ENCODE results near the gene ZC3H4.
"Not testable (repeated sequence)": the region's sequence is repeated elsewhere in the genome, so short reads cannot be mapped to it uniquely, and the experiment has no call there.

The ZC3H4 gene

GRCh38 chr19:47112997-47113849, at the start of gene ZC3H4:
Gene ZC3H4, minus strand, starts transcription at chr19:47113776. Its CDS starts 1,192 bp downstream, at chr19:47112584.
- FAIRE-seq (peak; percentile 89), DNase-seq (ENCODE audit: low spot score) (peak; percentile 96)

GRCh38 chr19:47161876-47162489, 48.4 kb upstream of the ZC3H4 start:
- DNase-seq (ENCODE audit: low spot score) (no peak), FAIRE-seq (no peak)

DNA sequence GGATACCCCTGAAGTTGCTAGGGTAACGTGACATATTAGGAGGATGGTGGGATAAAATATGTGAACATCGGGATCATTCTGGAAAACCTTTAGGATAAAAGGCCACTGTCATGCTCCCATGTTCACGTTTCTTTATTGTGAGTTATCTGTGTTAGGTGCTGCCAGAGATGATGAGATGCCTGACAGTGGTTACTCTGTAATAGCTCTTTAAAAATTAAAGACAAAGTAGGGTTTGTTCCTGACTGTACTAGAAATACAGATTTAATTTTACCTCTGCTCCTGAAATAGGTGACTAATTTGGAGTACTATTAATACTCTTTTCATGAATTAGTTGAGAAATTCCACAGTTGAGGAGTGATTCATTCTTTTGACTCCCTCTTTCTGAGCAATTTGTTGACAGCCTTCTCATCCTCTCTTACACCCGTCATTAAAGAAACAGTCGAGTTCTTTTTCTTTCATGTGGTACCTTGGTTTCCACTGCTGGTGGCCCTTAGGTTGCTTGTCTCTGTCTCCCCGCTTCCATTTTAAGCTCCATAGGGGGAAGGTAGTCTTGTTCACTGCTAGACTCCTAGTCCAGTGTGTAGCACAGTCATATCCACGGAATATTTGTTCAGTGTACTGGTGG, 45.4 kb upstream of the ZC3H4 start:
- FAIRE-seq = peak; percentile 5
- peak; percentile 24 for DNase-seq (ENCODE audit: low spot score)

DNA sequence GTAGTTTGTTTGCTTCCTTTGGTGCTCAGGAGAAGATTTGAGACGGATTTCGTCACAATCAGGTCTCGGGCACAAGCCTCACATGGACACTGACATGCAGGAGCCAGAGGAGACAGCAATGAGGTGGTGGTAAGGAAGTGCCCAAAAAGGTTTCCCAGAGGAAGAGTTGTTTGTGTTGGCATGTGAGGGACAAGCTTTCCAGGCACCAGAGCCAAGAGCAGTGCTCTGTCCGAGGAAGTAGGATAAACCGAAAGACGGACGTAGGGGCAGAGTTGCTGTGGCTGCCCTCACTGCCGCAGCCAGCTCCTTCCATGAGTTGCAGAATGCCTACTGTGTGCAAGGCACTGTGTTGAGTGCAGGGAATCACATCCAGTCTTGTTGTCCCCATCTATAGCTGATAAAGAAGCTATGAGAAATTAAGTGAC, 44.8 kb upstream of the ZC3H4 start:
- DNase-seq (ENCODE audit: low spot score) = no peak
- no peak for FAIRE-seq

GRCh38 chr19:47157431-47158321, 44.1 kb upstream of the ZC3H4 start:
- no peak for FAIRE-seq
- no peak for DNase-seq (ENCODE audit: low spot score)

GRCh38 chr19:47156861-47157430, 43.4 kb upstream of the ZC3H4 start:
- DNase-seq (ENCODE audit: low spot score) (no peak), FAIRE-seq (no peak)

DNA sequence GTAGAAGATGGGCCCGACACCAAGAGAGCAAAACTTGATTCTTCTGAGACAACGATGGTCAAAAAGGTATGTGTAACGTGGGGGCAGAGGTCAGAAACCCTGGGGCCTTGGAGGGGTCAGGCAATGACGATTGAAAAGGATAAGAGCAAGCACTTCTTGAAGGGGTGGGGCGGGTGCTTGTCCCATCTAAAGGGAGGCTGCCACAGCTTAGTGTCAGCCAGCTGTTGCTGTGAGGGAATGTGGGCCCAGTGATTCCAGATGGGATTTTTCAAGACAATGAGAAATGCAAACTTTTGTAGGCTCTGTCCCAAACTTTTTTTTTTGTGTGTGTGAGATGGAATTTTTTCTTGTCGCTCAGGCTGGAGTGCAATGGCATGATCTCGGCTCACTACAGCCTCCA, 41.6 kb upstream of the ZC3H4 start:
- no peak for FAIRE-seq

GRCh38 chr19:47153266-47153665, 39.7 kb upstream of the ZC3H4 start:
- FAIRE-seq (no peak), DNase-seq (ENCODE audit: low spot score) (no peak)

More for the DNA sequence above, 41.6 kb upstream of the ZC3H4 start:
- no peak for DNase-seq (ENCODE audit: low spot score)

DNA sequence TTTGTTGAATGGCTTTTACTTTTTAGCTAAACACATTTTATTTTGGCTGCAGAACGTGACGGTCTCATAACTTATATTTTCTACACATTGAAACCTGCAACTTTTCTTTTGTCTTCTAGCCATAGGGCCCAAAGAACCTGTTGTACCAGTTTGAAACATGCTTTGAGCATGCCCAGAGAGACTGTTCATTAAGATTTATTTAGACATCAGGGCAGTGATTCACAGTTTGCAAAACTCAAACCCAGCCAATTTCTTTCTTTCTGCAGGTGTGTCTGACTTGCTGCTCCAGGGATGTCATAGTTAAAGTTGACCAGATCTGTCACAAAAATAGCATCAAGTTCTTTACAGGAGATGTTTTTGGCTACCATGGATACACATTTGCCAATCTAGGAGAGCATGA, 39.1 kb upstream of the ZC3H4 start:
- no peak for FAIRE-seq
- DNase-seq (ENCODE audit: low spot score) = no peak

GRCh38 chr19:47152205-47152604, 38.6 kb upstream of the ZC3H4 start:
- DNase-seq (ENCODE audit: low spot score) (no peak), FAIRE-seq (no peak)

- FAIRE-seq (no peak), DNase-seq (ENCODE audit: low spot score) (no peak)
These were observed 38.1 kb upstream of the ZC3H4 start for GRCh38 chr19:47151627-47152026.

DNA sequence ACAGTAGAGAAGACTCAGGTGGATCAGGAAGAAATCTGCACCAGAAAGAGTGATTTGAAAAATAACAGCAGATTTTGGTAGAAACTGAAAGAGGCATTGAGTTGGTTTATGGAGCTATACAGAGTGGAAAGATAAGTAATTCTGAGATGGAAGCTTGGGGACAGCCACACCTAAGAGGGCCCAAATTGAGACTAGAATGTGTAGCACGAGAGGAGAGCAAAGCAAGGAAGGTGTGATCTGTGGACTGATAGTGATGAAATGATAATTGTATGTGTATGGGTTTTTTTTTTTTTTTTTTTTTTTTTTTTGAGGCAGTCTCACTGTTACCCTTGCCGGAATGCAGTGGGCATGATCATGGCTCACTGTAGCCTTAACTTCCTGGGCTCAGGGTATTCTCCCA, 33.3 kb upstream of the ZC3H4 start:
- no peak for FAIRE-seq

DNA sequence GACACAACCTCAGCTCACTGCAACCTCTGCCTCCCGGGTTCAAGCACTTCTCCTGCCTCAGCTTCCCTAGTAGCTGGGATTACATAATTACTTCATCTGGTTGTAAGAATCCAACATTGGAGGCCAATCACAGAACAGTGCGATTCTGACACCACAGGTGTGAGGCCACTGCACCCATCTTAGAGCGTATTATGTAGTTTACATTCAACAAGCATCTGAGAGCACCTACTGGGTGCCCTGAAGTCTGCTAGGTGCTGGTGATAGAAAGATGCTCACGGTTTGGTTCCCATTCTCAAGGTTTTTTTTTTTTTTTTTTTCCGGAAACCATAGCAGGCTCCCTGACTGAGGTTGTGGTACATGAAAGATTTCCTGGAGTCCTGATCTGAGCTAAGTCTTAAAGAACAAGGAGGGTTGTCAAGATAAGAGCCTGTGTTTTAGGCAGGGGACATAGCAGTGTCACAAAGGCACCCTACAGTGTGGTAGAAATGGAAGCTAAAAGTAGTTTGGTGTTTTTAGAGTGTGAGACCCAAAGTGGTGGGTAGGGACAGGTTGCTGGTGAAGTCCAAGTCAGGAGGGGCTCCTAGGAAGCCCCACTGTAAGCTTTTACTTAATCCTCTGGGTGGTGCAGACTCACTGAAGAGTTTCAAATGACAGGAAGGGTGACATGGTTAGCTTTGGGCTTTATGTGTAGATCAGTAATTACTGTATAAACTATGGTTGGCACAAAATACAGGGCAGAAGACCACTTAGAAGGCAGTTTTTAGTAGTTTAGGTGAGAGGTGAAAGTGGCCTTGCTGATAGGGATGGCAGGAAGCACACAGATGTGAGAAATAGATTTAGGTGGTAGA, 32.3 kb upstream of the ZC3H4 start:
- FAIRE-seq = no peak
- no peak for DNase-seq (ENCODE audit: low spot score)

More for the DNA sequence above, 33.3 kb upstream of the ZC3H4 start:
- DNase-seq (ENCODE audit: low spot score) = no peak

DNA sequence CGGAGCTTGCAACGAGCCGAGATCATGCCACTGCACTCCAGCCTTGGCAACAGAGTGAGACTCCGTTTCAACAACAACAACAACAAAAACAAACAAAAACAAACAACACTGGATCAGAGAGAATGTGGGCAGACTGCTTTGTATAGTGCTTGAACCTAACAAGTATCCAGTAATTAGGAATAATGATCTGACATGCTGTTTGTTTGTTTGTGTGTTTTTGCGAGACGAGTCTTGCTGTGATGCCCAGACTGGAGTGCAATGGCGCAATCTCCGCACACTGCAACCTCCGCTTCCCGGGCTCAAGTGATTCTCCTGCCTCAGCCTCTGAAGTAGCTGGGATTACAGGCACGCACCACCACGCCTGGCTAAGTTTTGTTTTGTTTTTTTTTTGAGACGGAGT, 31.1 kb upstream of the ZC3H4 start:
- DNase-seq (ENCODE audit: low spot score) (no peak), FAIRE-seq (no peak)

DNA sequence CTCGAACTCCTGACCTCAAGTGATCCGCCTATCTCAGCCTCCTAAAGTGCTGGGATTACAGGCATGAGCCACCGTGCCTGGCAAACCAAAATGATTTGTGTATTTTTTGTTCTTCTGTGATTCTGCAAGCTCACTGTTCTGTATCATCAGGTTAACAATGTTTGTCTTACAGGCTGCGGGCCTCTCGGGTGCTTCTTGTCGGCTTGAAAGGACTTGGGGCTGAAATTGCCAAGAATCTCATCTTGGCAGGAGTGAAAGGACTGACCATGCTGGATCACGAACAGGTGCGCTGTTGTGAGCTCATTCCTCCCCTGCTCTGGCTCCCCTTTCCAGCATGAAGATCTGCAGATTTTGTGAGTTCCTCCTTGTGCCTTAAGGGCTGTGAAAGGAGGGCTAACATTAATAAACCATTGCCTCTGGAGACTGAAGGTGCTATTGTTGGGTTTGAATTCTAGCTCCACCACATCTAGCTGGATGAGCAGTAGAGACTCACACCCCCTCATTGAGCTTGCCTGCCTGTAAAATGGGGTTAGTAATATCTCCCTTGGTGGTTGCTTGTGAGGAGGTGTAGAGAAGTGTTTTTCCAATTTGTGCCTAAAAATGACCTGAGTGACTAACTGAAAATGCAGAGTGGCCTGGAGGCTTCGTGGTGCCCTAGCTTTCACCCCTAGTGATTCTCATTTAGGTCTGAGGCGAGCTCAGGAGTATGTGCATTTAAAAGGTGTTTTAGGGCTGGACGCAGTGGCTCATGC, 29.9 kb upstream of the ZC3H4 start:
- FAIRE-seq (no peak), DNase-seq (ENCODE audit: low spot score) (no peak)

DNA sequence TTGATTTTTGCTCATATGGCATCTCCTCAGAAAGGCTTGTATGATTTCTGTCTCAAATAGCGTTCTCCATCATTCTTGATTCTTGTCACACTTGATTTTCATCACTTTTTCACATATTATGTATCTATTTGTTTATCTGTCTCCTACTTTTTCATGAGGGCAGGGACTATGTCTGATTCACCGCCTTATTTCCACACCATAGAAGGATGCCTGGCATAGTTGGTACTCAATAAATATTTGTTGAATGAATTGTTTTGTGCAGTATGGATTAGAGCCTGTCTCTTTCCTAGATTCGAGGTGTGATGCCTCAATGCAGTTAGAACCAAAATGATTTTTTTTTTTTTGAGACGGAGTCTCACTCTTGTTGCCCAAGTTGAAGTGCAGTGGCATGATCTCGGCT, 29.2 kb upstream of the ZC3H4 start:
- FAIRE-seq (no peak), DNase-seq (ENCODE audit: low spot score) (no peak)

- no peak for DNase-seq (ENCODE audit: low spot score)
- FAIRE-seq = no peak
These were observed 28.1 kb upstream of the ZC3H4 start for GRCh38 chr19:47141695-47142094.

DNA sequence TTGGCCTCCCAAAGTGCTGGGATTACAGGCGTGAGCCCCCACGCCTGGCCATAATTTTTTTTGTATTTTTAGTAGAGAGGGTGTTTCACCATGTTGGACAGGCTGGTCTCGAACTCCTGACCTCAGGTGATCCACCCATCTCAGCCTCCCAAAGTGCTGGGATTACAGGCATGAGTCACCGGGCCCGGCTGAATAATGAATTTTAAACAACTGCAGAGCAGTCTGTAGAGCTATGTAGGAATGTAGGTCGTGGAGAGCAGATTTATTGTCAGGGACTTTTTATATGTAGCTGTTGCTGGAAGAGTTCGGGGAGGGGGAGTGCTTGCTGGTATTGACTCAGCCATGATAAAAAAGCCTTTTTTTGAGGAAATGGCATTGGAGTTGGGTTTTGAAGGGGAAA, 27.7 kb upstream of the ZC3H4 start:
- not testable (repeated sequence) for FAIRE-seq
- DNase-seq (ENCODE audit: low spot score) = peak; percentile 48

DNA sequence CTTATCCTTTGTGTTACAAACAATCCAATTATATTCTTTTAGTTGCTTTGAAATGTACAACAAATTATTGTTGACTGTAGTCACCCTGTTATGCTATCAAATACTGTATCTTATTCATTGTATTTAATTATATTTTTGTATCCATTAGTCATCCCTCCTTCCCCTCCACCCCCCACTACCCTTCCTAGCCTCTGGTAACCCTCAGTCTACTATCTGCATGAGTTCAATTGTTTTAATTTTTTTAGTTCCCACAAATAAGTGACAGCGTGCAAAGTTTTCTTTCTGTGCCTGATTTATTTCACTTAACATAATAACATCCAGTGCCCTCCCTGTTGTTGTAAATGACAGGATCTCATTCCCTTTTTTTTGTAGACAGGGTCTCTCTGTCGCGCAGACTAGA, 21.6 kb upstream of the ZC3H4 start:
- FAIRE-seq = no peak
- no peak for DNase-seq (ENCODE audit: low spot score)

All from RCC 7860 (cell line).